ENCODE results near the gene ZC3H7A.

ZC3H7A gene

DNA sequence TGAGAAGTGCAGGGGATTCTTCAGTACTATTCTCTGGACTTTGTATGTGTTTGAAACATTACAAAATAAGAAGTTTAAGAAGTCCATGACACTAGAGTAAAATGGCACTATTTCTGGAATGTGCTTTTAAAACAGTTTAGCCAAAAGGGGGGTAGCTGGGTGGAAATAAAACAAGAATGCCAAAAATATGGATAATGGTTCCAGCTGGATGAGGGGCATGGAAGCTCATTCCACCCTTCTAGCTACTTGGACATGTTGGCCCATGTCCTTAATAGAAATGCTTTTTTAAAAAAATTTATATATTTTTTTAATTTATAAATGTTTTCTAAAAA, 13.1 kb downstream of the ZC3H7A start:
- TF ChIP-seq, protein P1, sequence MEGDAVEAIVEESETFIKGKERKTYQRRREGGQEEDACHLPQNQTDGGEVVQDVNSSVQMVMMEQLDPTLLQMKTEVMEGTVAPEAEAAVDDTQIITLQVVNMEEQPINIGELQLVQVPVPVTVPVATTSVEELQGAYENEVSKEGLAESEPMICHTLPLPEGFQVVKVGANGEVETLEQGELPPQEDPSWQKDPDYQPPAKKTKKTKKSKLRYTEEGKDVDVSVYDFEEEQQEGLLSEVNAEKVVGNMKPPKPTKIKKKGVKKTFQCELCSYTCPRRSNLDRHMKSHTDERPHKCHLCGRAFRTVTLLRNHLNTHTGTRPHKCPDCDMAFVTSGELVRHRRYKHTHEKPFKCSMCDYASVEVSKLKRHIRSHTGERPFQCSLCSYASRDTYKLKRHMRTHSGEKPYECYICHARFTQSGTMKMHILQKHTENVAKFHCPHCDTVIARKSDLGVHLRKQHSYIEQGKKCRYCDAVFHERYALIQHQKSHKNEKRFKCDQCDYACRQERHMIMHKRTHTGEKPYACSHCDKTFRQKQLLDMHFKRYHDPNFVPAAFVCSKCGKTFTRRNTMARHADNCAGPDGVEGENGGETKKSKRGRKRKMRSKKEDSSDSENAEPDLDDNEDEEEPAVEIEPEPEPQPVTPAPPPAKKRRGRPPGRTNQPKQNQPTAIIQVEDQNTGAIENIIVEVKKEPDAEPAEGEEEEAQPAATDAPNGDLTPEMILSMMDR (IDR thresholded peaks at IDR 0.05; ENCODE audit: low read depth, low read length, missing control alignments): no peak
- H3K4me3 ChIP-seq (ENCODE audit: low read depth, low read length): peak overlapping the region; percentile 30; the same call in 1 of the 2 replicates
- no peak for DNase-seq (ENCODE audit: low read depth)

DNA sequence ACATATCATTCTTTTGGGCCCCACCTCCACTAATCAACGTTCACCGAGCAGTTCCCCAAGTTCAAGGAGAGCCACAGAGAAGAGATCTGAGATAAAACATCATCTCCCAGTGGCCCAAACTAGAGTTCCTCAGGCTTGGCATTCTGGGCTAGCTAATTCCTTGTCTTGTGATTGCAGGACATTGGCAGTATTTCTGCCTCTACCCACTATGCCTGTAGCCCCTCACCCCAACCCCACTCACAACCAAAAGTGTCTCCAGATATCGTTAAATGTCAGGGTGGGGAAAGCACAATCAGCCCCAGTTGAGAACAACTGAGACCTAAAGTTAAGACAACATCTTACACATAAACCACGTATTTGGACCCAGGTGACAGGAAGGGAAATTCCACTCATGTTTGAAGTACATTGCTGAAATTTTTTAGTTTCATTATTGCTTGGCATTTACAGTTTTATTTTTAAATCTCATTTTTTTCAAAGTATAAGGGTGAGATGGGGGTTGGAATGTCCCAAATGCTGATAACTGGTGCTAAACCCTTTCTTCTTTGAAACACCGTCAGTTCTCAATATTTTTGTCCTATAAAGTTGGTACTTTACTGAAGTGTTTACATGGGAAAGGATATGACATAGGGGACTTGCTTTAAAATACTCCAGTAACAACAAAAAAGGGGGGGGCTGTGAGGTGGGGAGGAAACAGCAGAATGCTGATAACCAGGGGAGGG, 13.6 kb downstream of the ZC3H7A start:
- peak overlapping the region; percentile 70 for H3K4me3 ChIP-seq (ENCODE audit: low read depth, low read length)
- DNase-seq (ENCODE audit: low read depth): peak; percentile 80
- TF ChIP-seq, protein P1 (IDR thresholded peaks at IDR 0.05; ENCODE audit: low read depth, low read length, missing control alignments): no peak

DNA sequence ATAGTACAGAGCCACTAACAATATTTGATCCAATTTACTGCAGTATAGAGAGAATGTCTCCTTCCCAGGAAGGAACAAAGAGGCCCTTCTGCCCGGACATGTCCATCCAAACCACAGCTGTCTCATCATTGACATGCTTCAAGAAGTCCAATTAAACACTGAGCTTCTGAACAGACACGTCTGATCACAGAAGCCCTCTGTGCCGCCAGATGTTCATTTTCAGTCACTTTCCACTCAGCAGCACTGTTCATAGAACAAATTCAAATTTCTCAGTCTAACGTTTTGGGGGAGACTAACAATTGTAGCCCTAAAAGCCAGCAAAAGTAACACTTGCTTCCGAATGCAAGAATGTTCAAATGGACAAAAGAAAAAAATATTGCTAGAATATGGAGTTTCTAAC, 15.3 kb downstream of the ZC3H7A start:
- H3K4me3 ChIP-seq (ENCODE audit: low read depth, low read length): peak overlapping the region; percentile 70
- no peak for DNase-seq (ENCODE audit: low read depth)
- TF ChIP-seq, protein P1 (IDR thresholded peaks at IDR 0.05; ENCODE audit: low read depth, low read length, missing control alignments): no peak

DNA sequence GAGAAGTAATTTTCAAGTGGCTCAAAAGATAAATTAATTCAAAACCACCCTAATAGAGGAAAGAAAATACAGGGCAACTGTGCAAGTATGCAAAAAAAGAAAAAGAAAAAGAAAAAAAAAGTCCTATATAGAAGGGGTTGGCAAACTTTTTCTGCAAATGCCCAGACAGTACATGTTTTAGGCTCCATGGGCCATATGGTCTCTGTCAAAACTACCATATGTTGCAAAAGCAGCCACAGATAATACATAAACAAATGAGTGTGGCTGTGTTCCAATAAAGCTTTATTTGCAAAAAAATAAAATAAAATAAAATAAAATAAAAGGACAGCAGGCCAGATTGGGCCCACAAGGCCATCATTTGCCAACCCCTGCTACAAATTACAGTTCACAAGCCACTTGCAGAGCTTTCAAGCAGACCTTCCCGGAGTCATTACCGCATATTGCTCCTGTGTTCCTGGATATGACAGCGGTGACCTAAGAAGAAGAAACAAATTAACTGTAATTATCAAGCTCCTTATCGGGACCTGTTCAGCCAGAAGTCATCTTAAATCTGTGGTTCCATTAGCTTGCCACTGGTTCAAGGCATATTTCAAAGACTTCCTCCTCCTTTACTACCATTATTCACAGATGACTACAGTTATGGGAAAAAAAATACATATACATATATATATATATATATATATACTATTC, 15.9 kb downstream of the ZC3H7A start:
- no peak for DNase-seq (ENCODE audit: low read depth)

DNA sequence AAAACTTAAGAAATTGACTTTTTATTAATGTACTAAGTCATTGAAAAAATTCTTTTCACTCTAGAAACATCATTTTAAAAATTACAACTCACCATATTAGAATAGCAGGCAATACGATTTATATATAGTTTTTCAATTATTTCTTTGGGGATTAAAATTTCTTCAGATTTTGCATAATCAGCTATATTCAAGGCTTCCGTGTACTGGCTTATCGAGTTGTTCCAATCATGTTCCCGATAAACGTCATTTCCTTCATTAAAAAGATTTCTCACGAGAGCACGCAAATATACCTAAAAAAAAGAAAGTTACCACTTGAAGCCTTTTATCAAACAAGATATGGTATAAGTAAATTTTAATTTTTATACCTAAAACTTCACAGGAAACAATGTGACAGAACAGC, 18.0 kb downstream of the ZC3H7A start:
- no peak overlapping the region for H3K4me3 ChIP-seq (ENCODE audit: low read depth, low read length)
- no peak for DNase-seq (ENCODE audit: low read depth)
- TF ChIP-seq, protein P1 (IDR thresholded peaks at IDR 0.05; ENCODE audit: low read depth, low read length, missing control alignments): no peak

More for the DNA sequence above, 15.9 kb downstream of the ZC3H7A start:
- TF ChIP-seq, protein P1 (IDR thresholded peaks at IDR 0.05; ENCODE audit: low read depth, low read length, missing control alignments): no peak
- H3K4me3 ChIP-seq (ENCODE audit: low read depth, low read length): peak overlapping the region; percentile 56

DNA sequence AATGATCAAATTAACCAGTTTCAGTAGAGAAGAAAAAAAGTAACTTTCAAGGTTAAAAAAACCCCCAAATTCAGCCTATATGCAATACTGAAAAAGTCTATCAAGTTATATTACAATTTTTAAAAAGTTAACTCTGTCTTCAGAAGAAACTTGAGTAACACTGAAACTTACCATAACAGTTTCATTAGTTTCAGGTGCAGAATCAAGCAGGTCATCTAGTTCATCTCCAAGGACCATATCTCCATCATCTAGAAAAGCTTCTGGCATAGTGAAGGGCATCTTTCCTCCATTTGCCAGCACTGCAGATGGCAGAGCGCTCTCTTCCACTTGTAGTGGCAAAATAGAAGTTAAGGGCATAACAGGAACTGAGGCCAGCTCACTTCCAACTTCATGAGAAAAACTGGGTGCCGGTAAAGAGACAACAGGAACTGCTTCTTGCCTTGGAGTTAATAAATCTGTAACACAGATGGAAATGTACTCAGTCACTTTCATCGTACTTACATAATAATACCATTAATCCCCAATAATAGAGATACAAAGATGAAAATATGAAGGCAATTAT, 22.9 kb downstream of the ZC3H7A start:
- no peak overlapping the region for H3K4me3 ChIP-seq (ENCODE audit: low read depth, low read length)
- TF ChIP-seq, protein P1 (IDR thresholded peaks at IDR 0.05; ENCODE audit: low read depth, low read length, missing control alignments): no peak

More for the DNA sequence above, 22.9 kb downstream of the ZC3H7A start:
- DNase-seq (ENCODE audit: low read depth): no peak

Data from GM12864 (cell line).